GM04503 (cell line): Measurements from ENCODE around the gene TACC2.
"Not testable (repeated sequence)": the region's sequence is repeated elsewhere in the genome, so short reads cannot be mapped to it uniquely, and the experiment has no call there.

Experiments used
- DNase-seq: peaks from one replicate; pipeline ENCODE4 v3.0.0-alpha.2; 2012; ENCODE audit warnings: low read depth

TACC2 gene

DNA sequence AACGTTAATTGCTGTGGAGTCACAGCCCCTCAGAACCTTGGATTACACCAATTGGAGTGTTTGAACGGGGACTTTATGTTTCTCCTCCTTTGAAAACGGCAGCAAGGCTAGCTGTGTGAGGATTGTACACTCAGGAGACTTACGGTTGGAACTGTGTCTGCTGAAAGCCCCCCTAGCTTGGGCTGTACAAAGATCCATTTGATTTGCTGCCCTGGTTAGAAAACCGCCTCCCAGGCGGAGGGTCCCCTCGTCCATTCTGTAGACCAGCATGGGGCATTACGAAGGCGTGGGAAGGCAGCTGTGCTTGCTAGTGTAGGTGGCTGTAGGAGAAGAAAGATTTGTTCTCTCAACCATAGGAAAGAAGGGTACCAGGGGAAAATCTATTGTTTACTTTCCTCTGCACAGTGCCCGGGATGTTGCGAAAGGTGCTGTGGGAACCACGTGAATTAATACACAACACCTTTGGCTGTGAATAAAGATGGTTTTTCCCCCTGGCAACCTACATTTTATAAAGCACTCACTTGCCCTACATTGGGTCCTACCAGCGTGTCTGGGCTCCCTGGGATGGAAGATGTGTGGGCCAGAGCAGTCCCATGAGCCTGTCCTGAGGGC lies 208.8 kb downstream of the TACC2 start:
- no peak for DNase-seq

- no peak for DNase-seq
These were observed 209.7 kb downstream of the TACC2 start for GRCh38 chr10:122198631-122199030.

GRCh38 chr10:122199070-122199469 lies 210.1 kb downstream of the TACC2 start:
- DNase-seq, result no peak

GRCh38 chr10:122199689-122200088 lies 210.7 kb downstream of the TACC2 start:
- DNase-seq, result no peak

DNA sequence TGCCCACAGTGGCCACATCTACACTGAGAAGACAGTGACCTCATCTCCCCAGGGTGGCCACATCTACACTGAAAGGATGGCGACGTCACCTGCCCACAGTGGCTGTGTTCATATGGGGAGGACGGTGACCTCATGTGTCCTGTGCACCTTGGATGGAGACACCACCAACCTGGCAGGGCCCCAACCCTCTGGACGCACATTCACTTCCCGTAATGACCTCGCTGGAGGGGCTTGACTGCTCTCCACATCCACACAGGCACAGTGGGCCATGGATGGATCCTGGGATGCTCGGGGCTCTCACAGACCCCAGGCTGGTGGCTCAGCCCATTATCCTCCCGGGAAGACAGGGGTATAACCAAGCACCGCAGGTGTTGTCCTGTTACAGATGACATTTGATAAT lies 212.4 kb downstream of the TACC2 start:
- no peak for DNase-seq

DNA sequence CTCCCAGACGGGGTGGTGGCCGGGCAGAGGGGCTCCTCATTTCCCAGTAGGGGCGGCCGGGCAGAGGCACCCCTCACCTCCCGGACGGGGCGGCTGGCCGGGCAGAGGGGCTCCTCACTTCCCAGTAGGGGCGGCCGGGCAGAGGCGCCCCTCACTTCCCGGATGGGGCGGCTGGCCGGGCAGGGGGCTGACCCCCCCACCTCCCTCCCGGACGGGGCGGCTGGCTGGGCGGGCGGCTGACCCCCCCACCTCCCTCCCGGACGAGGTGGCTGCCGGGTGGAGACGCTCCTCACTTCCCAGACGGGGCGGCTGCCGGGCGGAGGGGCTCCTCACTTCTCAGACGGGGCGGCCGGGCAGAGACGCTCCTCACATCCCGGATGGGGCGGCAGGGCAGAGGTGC lies 214.2 kb downstream of the TACC2 start:
- DNase-seq, result not testable (repeated sequence)

DNA sequence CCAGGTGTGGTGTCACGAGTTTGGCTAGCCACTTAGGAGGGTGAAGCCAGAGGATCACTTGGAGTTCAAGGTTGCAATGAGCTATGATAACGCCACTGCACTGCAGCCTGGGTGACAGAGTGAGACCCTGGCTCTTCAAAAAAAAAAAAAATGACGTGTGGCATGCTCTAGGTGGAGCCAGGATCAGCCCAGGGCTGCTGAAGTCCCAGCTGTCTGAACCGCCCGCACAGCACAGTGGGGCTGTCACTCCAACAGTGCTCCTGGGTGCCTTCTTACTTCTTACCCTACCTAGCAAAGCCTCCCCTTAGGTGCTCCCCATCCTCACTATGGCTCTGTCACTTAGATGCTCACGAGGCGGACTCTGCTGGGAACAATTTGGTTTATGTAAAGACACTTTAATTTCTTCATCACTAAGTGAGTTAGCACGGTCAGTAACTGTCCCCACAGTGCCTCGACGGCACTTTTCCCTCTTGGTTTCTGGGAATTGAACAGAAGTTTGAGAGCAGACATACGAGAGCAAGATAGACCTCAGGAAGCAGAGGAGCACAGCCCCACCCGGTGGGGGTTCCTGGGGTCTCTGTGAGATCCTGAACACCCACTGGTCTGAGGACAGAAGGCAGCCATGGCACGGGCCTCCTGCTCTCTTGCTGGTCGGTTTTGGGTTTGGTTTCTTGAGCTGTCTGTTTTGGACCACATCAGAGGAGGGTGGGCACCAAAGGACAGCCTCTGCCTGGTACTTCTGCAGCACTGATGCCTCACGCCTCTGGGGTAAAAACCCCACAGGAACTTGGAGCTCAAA lies 215.9 kb downstream of the TACC2 start:
- DNase-seq, result no peak

GRCh38 chr10:122206471-122207065 lies 217.6 kb downstream of the TACC2 start:
- DNase-seq, result no peak

DNA sequence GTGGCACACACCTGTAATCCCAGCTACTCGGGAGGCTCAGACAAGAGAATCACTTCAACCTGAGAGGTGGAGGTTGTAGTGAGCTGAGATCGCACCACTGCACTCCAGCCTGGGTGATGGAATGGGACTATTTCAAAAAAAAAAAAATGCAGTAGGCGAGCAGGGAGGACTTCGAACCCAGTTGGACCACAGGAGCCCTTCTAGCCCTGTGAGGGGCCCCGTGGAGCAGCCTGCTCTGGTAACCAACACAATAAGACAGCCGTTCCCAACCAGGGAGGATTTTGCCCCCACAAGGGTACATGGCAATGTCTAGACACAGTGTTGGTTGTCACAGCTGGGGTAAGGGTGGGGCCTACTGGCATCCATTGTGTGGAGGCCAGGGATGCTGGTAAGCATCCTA lies 218.2 kb downstream of the TACC2 start:
- DNase-seq, result no peak

DNA sequence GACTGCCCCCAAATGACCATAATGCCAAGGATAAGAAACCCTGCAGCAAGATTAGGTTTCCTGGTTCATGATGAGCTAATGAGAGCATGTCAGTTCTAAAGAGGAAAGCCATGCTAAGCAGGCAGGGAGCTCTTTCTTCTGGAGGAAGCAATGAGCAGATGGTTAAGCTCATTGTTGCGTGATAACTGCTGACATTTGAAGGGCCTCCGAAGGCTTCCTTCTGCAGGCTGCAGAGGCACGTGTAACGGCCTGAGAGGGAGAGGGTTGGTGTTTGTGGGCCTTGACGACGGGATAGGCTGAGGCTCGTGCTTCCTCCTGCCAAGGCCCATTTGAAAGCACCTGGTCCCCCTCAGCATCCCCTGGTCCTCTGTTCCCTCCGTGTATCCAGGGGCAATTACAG lies 218.6 kb downstream of the TACC2 start:
- no peak for DNase-seq

DNA sequence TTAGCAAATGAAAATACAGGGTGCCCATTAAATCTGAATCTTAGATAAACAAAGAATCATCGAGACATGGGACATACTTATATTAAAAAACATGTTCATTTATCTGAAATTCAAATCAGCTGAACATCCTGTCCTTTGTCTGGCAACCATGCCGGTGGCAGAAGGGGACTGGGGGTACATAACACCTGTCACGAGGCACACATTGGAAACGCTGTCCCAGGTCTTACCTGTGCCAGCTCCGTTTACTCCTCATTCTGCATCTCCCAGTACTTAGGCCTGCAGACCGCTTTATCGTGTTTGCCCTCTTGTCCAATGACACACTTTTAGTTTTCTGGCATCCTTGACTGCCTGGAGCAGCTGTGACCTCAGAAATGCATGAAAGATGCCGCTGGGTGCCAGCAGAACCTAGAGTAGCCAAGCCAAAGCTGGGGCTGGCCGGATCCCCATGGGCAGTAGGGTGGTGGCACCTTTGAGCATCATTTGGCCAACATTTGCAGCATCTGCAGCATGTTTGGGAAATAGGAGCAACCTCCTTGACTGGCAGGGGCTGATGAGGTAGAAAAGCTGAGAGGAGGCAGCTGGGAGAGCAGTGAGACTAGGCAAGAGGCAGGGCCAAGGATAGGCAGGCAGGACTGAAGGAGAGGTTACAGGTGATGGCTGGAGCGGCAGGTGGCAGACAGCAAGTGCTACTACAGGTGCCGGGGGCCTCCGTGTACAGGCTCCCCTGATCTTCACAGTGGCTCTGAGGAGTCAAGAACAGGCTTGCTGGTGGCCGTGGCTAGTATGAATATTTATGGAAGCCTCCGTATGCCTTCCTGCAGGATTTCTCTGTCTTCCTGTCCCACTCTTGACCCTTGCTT lies 219.8 kb downstream of the TACC2 start:
- no peak for DNase-seq

- no peak for DNase-seq
These were observed 221.7 kb downstream of the TACC2 start for GRCh38 chr10:122210481-122211265.

DNA sequence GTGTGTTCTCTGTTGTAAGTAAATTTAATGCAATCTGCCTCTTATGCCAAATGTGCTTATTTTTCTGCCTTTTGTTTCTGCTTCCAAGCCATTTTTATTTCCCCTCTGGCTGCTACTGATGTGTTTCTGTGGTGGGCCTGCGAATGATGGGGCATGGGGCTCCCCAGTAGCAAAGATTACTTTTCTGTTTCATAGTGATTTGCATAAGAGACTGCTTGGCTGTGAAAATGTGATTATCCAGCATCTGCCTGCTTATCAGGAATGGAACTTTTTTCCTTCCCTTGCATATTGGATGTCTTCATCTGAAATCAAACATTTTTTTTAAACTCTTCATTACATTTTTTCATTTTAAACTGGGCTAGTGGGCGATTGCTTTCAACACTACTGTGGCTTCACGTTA lies 224.4 kb downstream of the TACC2 start:
- DNase-seq, result no peak

- no peak for DNase-seq
These were observed 224.8 kb downstream of the TACC2 start for GRCh38 chr10:122213766-122214165.

- no peak for DNase-seq
These were observed 227.1 kb downstream of the TACC2 start for GRCh38 chr10:122216047-122216446.

- no peak for DNase-seq
These were observed 230.4 kb downstream of the TACC2 start for GRCh38 chr10:122219340-122219739.

DNA sequence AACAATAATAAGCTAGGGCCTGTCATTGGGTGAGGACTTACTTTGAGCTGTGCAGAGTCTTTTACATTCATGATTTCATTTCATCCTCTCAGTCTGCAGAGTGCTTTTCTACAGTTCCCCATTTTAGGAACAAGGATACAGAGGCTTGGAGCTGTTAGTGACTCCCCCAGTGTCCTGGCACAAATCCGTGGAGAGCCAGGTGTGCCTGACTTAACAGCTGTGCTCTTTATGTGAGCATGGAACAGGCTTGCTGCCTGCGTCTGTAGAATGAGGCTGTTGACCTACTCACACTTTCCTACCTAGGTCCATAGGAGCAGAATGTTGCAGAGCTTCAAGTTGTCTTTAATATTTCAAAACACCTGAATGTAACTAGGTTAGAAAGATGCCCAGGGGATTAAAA lies 231.8 kb downstream of the TACC2 start:
- no peak for DNase-seq

DNA sequence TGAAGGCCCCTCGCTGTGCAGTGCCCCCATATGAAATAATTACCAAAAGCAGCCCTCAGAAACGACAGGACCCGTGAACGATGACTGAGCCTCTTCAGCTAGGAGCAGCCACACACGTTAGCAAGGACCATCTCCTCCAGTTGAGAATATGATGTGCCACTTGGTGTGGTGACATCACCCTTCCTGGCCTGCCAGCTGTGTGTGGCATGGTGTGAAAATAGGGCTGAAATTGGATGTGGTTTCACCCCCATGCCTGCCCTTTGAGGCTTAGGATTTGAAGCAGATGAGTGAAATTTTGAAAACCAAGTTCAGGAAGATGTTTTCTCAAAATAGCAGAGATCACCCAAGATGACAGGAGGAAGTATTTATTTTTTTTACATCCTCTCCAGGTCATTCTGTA lies 233.0 kb downstream of the TACC2 start:
- no peak for DNase-seq

DNA sequence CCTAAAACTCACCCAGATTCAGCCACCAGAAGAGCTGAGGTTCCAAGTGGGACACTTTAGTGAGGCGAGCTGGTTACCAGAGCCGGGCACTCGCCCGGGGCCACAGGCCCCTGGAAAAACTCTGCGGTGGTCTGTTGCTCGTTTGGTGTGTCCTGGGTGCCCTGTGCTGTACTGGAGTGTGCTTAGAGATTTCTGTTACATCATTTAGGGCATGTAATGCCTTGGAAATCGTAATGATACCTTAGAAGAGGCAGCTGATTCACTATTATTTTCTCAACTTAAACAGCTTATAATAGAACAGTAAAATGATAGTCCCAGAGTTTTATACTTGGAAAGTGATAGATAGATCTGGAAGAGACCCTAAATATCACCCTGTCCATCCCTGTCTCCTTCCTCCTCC lies 233.7 kb downstream of the TACC2 start:
- DNase-seq, result no peak

- no peak for DNase-seq
These were observed 235.2 kb downstream of the TACC2 start for GRCh38 chr10:122224159-122224558.

- no peak for DNase-seq
These were observed 236.4 kb downstream of the TACC2 start for GRCh38 chr10:122225330-122225729.

GRCh38 chr10:122227754-122228153 lies 238.8 kb downstream of the TACC2 start:
- no peak for DNase-seq
